ENCODE results near the gene MMP15. TPM values are rescaled to one million over a fixed set of nuclear protein-coding genes. Genes with fewer than 3 reads are reported as not detected.

MMP15 gene
- total and polyA plus RNA-seq, 2 of the 4 experiments (the other 2 are of a cell fraction), result 0.18 to 0.56 TPM

GRCh38 chr16:58010886-58011285, 14.7 kb upstream of the MMP15 start:
- H3K36me3 ChIP-seq (ENCODE audit: control insufficient read depth, insufficient read depth, low read length), result peaks cover 8% of the 10 kb centered on the region
- intact Hi-C loops (cut with micrococcal nuclease), result no loop called here

More at GRCh38 chr16:58010886-58011285, 14.7 kb upstream of the MMP15 start:
- Histone ChIP-seq H2AK5ac (ENCODE audit: low read depth, low read length) (peak overlapping the region; percentile 67; the same call in 1 of the 2 replicates), H3K18ac (ENCODE audit: low read depth, low read length) (no peak overlapping the region), H3K14ac (replicated peaks; ENCODE audit: low read depth, low read length) (0 out of 2 replicates have a peak overlapping the region, but pooled peaks have one; percentile 29), H3K56ac (ENCODE audit: extremely low read depth, insufficient read depth, low read length) (no peak overlapping the region), H3K4me3 (ENCODE audit: insufficient read depth, low read depth, low read length) (no peak overlapping the region), H2BK5ac (ENCODE audit: low read depth, low read length, poor library complexity, severe bottlenecking) (no peak overlapping the region), H3K4me2 (ENCODE audit: low read depth, low read length) (no peak overlapping the region), H3K9ac (ENCODE audit: low read depth, low read length) (no peak overlapping the region), H4K20me1 (ENCODE audit: insufficient read depth, low read length) (peaks cover 9% of the 10 kb centered on the region; the same call in 1 of the 2 replicates), H3K27ac (ENCODE audit: insufficient read depth, low read length) (no peak overlapping the region), H3K9me1 (ENCODE audit: insufficient read depth, low read length) (peaks cover 23% of the 10 kb centered on the region), H4K5ac (ENCODE audit: low read depth, low read length) (no peak overlapping the region), H2BK15ac (ENCODE audit: low read depth, low read length) (no peak overlapping the region), H3K23ac (ENCODE audit: low read depth, low read length) (no peak overlapping the region), H3K4ac (ENCODE audit: low read depth, low read length) (no peak overlapping the region; the same call in 1 of the 2 replicates), H3K27me3 (ENCODE audit: control insufficient read depth, insufficient read depth, low read length) (no peaks in the 10 kb centered on the region), H2AFZ (replicated peaks; ENCODE audit: low read length, poor library complexity) (no peak overlapping the region), H4K8ac (ENCODE audit: low read depth in 2 of 2, low read length in 2 of 2) (no peak overlapping the region), H3K79me1 (ENCODE audit: low read depth in 1 of 2, low read length in 2 of 2) (peaks cover 4 to 26% of the 10 kb centered on the region in 2 experiments), H3K9me3 (ENCODE audit: control insufficient read depth, insufficient read depth, low read length) (no peaks in the 10 kb centered on the region), H2BK20ac (ENCODE audit: low read depth, low read length) (peak overlapping the region; percentile 54; the same call in 1 of the 2 replicates), H2AK9ac (replicated peaks; ENCODE audit: low read depth, low read length, poor library complexity) (peak overlapping the region; percentile 3), H2BK120ac (ENCODE audit: low read depth, low read length) (no peak overlapping the region), H3K4me1 (ENCODE audit: control insufficient read depth, insufficient read depth, low read length) (peaks cover 9% of the 10 kb centered on the region), H4K91ac (ENCODE audit: insufficient read depth, low read depth, low read length) (no peak overlapping the region; the same call in 1 of the 2 replicates)
- CTCF ChIA-PET, result interaction anchor here (2.1 kb wide), 1 partner anchor 111 kb away, joined by 6 read pairs; no protein-coding TSS in a partner anchor
- in situ Hi-C loops (cut with MboI; ENCODE audit: low sequenced_read_pairs) (no loop called here), dilution Hi-C loops (cut with HindIII; ENCODE audit: low sequenced_read_pairs, unreplicated experiment) (no loop called here)
- no peak for TF ChIP-seq MAFK (IDR thresholded peaks at IDR 0.05; ENCODE audit: low read depth, low read length)
- no peak for TF ChIP-seq ELK1 (IDR thresholded peaks at IDR 0.05; ENCODE audit: borderline replicate concordance, low read depth, low read length)
- TF ChIP-seq FOS (IDR thresholded peaks at IDR 0.05; ENCODE audit: low read depth, low read length), result no peak
- TF ChIP-seq CHD1 (IDR thresholded peaks at IDR 0.05; ENCODE audit: low read depth, low read length), result no peak
- TF ChIP-seq RCOR1 (IDR thresholded peaks at IDR 0.05; ENCODE audit: insufficient replicate concordance, low read length), result no peak
- no peak for TF ChIP-seq POLR2A (IDR thresholded peaks at IDR 0.05; ENCODE audit: low read depth, low read length)
- TF ChIP-seq MXI1 (IDR thresholded peaks at IDR 0.05; ENCODE audit: borderline replicate concordance, low read depth, low read length), result no peak
- no peak for TF ChIP-seq NFE2L2 (IDR thresholded peaks at IDR 0.05; ENCODE audit: low read depth, low read length)
- TF ChIP-seq MAZ (IDR thresholded peaks at IDR 0.05; ENCODE audit: borderline replicate concordance, low read depth, low read length), result no peak
- TF ChIP-seq RAD21 (IDR thresholded peaks at IDR 0.05; ENCODE audit: low read length), result no peak
- no peak for TF ChIP-seq BHLHE40 (IDR thresholded peaks at IDR 0.05; ENCODE audit: low read depth, low read length)
- TF ChIP-seq CEBPB (IDR thresholded peaks at IDR 0.05; ENCODE audit: low read depth, low read length), result no peak
- TF ChIP-seq CTCF (conservative IDR thresholded peaks at IDR 0.05; ENCODE audit: low read depth, low read length), result no peak
- TF ChIP-seq SMC3 (IDR thresholded peaks at IDR 0.05; ENCODE audit: low read depth, low read length), result no peak
- no peak for TF ChIP-seq USF2 (IDR thresholded peaks at IDR 0.05; ENCODE audit: low read depth, low read length)
- TF ChIP-seq RFX5 (IDR thresholded peaks at IDR 0.05; ENCODE audit: low read depth, low read length), result no peak
- no TSS peak for BruUV-seq (replicated peaks)
- no CpG with 5 or more reads among the region's 3 CpGs for WGBS, 2 experiments (ENCODE audit: extremely low coverage in 2 of 2, insufficient read length in 1 of 2)
- POLR2A ChIA-PET (ENCODE audit: unreplicated experiment), result no interaction called here
- ATAC-seq (ENCODE audit: low read depth), result no peak
- no peak for DNase-seq

Measured in IMR-90 (cell line).